HCT116 (cell line): ENCODE results near the gene ENPP5. TPM values are rescaled to one million over a fixed set of nuclear protein-coding genes. Genes with fewer than 3 reads are reported as not detected.

Experiments used
- ATAC-seq: fragments of 200-7000 bp; cut with Tn5 transposase; 2 replicates; pipeline ENCODE4 v1.9.1; 2020; ENCODE audit warnings: mild to moderate bottlenecking, moderate library complexity
- BruUV-seq: library from RNA; stranded (reverse); fragments of 400-500 nt; replicated peaks from 2 replicates; lab custom pipeline; 2021; lab: Mats Ljungman, UMichigan
- CTCF ChIA-PET: fragments of 300-600 bp; sonication (Branson Sonifier 250); formaldehyde crosslinking; loops from one replicate; lab custom pipeline; 2021; ENCODE audit warnings: antibody characterized with exemption; lab: Charles Lee
- POLR2A ChIA-PET: fragments of 300-600, 350-600 bp; sonication (Branson Sonifier 250); formaldehyde crosslinking; loops from one replicate; lab custom pipeline; 2021; ENCODE audit warnings: antibody characterized with exemption; lab: Charles Lee
- RAD21 ChIA-PET, 2 experiments: fragments of 300-600 bp; sonication (Branson Sonifier 250); formaldehyde crosslinking; loops; one replicate each; lab custom pipeline; 2023; ENCODE audit warnings: low total read pairs in 2 of 2; ENCODE audit not compliant: uncharacterized antibody in 2 of 2, unreplicated experiment in 2 of 2, low non-redundant PET in 1 of 2; lab: Charles Lee
- DNase-seq: peaks from one replicate; pipeline ENCODE4 v3.0.0-alpha.2; 2010; ENCODE audit warnings: low read depth, low spot score
- H2AFZ ChIP-seq: fragments of 200-600 bp; shearing (Covaris generic), sonication (generic); 2 replicates; pipeline ENCODE4 v1.6.1; 2017; ENCODE audit warnings: low read depth, mixed run types, mixed read lengths, antibody characterized with exemption, low read length; ENCODE audit not compliant: poor library complexity, severe bottlenecking
- H3K27ac ChIP-seq: 2 replicates; pipeline ENCODE4 v1.5.1; 2012; ENCODE audit warnings: low read depth, low read length
- H3K27me3 ChIP-seq: fragments of 200-600 bp; sonication (generic); 2 replicates; pipeline ENCODE4 v1.6.1; 2016; ENCODE audit warnings: mixed run types, low read length, mixed read lengths; ENCODE audit not compliant: insufficient read depth
- H3K36me3 ChIP-seq, 2 experiments: fragments of 200-500 bp in 1 of 2; fragments of 200-600 bp in 1 of 2; sonication (Bioruptor generic) in 1 of 2; sonication (generic) in 1 of 2; 2 replicates each; pipeline versions ENCODE4 v1.5.1 to v1.6.1; 2014 to 2016; ENCODE audit warnings: low read length in 2 of 2, inconsistent platforms in 1 of 2, mixed read lengths in 1 of 2, mixed run types in 1 of 2; ENCODE audit not compliant: insufficient read depth in 2 of 2, control insufficient read depth in 1 of 2
- H3K4me1 ChIP-seq, 2 experiments: fragments of 200-600 bp in 1 of 2; sonication (generic) in 1 of 2; 2 replicates each; pipeline versions ENCODE4 v1.5.1 to v1.6.1; 2012 to 2017; ENCODE audit warnings: low read length in 2 of 2, inconsistent platforms in 1 of 2, mild to moderate bottlenecking in 1 of 2, mixed read lengths in 1 of 2, mixed run types in 1 of 2, moderate library complexity in 1 of 2; ENCODE audit not compliant: insufficient read depth in 2 of 2, control insufficient read depth in 1 of 2
- H3K4me2 ChIP-seq: fragments of 200-600 bp; sonication (generic); 2 replicates; pipeline ENCODE4 v1.6.1; 2017; ENCODE audit warnings: mixed run types, low read length, mixed read lengths
- H3K4me3 ChIP-seq, 2 experiments: fragments of 200-600 bp in 1 of 2; sonication (generic) in 1 of 2; replicated peaks in 1 of 2; 2 replicates each; pipeline ENCODE4 v1.5.1; 2011 to 2016; ENCODE audit warnings: low read length in 2 of 2, control low read depth in 1 of 2, low read depth in 1 of 2, mild to moderate bottlenecking in 1 of 2, mixed read lengths in 1 of 2, mixed run types in 1 of 2
- H3K79me2 ChIP-seq: fragments of 200-600 bp; sonication (generic); 2 replicates; pipeline ENCODE4 v1.6.1; 2017; ENCODE audit warnings: mild to moderate bottlenecking, mixed run types, low read length, moderate library complexity, mixed read lengths; ENCODE audit not compliant: insufficient read depth
- H3K9ac ChIP-seq: fragments of 200-600 bp; sonication (generic); 2 replicates; pipeline ENCODE4 v1.6.1; 2016; ENCODE audit warnings: low read length, mixed read lengths
- H3K9me2 ChIP-seq: fragments of 200-600 bp; sonication (generic), shearing (Covaris generic); 2 replicates; pipeline ENCODE4 v1.6.1; 2017; ENCODE audit warnings: mixed run types, mild to moderate bottlenecking, moderate library complexity; ENCODE audit not compliant: insufficient read depth
- H3K9me3 ChIP-seq, 2 experiments: fragments of 200-500 bp in 1 of 2; fragments of 200-600 bp in 1 of 2; sonication (Bioruptor generic) in 1 of 2; sonication (generic) in 1 of 2; 2 replicates each; pipeline ENCODE4 v1.6.1; 2014 to 2017; ENCODE audit warnings: low read length in 2 of 2, mixed read lengths in 2 of 2, inconsistent platforms in 1 of 2, low read depth in 1 of 2, mild to moderate bottlenecking in 1 of 2, mixed run types in 1 of 2, moderate library complexity in 1 of 2; ENCODE audit not compliant: control insufficient read depth in 1 of 2, insufficient read depth in 1 of 2
- H4K20me1 ChIP-seq: fragments of 200-600 bp; sonication (generic), shearing (Covaris generic); 2 replicates; pipeline ENCODE4 v1.6.1; 2017; ENCODE audit warnings: mixed run types, mild to moderate bottlenecking, moderate library complexity; ENCODE audit not compliant: insufficient read depth
- CBX3 ChIP-seq: IDR thresholded peaks from 2 replicates; pipeline ENCODE4 v1.6.1; 2012; ENCODE audit warnings: low read depth
- EZH2phosphoT487 ChIP-seq: fragments of 200-600 bp; IDR thresholded peaks from 2 replicates; pipeline ENCODE4 v1.6.1; 2018; ENCODE audit warnings: antibody characterized with exemption, borderline replicate concordance
- FOSL1 ChIP-seq: IDR thresholded peaks from 2 replicates; pipeline ENCODE4 v1.6.1; 2012; ENCODE audit warnings: low read depth
- JUND ChIP-seq: IDR thresholded peaks from 2 replicates; pipeline ENCODE4 v1.6.1; 2012
- POLR2AphosphoS5 ChIP-seq: IDR thresholded peaks from 2 replicates; pipeline ENCODE4 v1.6.1; 2011; ENCODE audit warnings: mild to moderate bottlenecking, low read depth, low read length, moderate library complexity
- RAD21 ChIP-seq: IDR thresholded peaks from 2 replicates; pipeline ENCODE4 v1.6.1; 2012; ENCODE audit warnings: low read depth, mild to moderate bottlenecking
- SP1 ChIP-seq: IDR thresholded peaks from 2 replicates; pipeline ENCODE4 v1.6.1; 2012; ENCODE audit warnings: low read depth
- intact Hi-C: fragments of 100-400 bp; cut with micrococcal nuclease; formaldehyde crosslinking; loops from 2 replicates; pipeline ENCODE4 v1.10.0; 2022
- total RNA-seq: library from RNA; stranded (reverse); gene quantifications from one replicate; pipeline ENCODE4 v1.2.1, GENCODE V29; 2021; ENCODE audit not compliant: unreplicated experiment

ENPP5 gene
- total RNA-seq, 1 experiment from 2014 or later, result 4.5 TPM

DNA sequence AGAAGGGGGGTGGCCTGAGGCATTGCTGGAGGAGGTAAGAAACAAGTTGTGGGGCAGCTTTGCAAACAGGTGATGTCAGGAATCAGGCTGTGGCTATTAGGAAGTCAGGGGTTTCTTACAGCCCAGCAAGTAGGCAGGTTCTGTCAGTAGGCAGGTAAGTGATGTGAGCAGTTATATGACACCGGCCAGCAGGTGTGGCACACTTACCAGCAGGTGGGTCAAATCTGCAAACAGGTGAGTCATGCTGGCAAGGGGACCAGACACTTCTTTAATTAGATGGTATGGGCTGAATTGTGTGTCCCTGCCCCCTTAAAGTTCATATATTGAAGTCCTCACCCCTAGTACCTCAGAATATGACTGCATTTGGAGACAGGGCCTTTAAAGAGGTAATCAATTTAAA, 57.4 kb downstream of the ENPP5 start:
- no peaks in the 10 kb centered on the region for H4K20me1 ChIP-seq
- ATAC-seq, result peak; percentile 93
- peaks cover 11 to 12% of the 10 kb centered on the region in 2 experiments for H3K4me1 ChIP-seq
- ChIA-PET RAD21 (no interaction called here), POLR2A (no interaction called here), CTCF (interaction anchor here (1.5 kb wide), 1 partner anchor 23 kb away, joined by 5 read pairs; no protein-coding TSS in a partner anchor)
- H3K27ac ChIP-seq, result no peak overlapping the region
- no peak overlapping the region for H3K4me3 ChIP-seq
- no peak for DNase-seq
- H3K9ac ChIP-seq, result no peak overlapping the region
- no peaks in the 10 kb centered on the region for H3K36me3 ChIP-seq
- no peaks in the 10 kb centered on the region for H3K27me3 ChIP-seq
- H3K79me2 ChIP-seq, result no peaks in the 10 kb centered on the region
- no peaks in the 10 kb centered on the region for H3K9me3 ChIP-seq
- no peaks in the 10 kb centered on the region for H3K9me2 ChIP-seq
- H2AFZ ChIP-seq, result no peak overlapping the region
- BruUV-seq, result no TSS peak
- no peak for TF ChIP-seq RAD21
- TF ChIP-seq SP1, result peak; percentile 32; the same call in 1 of the 2 replicates
- TF ChIP-seq CBX3, result 0 out of 2 replicates have a peak, but pooled peaks have one; percentile 49
- peak; percentile 59 for TF ChIP-seq JUND
- peak; percentile 27; the same call in 1 of the 2 replicates for TF ChIP-seq POLR2AphosphoS5
- peak; percentile 54; the same call in 1 of the 2 replicates for TF ChIP-seq FOSL1
- TF ChIP-seq EZH2phosphoT487, result no peak
- intact Hi-C loops, result loop anchor here (2.0 kb wide), 1 partner anchor 13 kb away; no protein-coding TSS in a partner anchor
- peak overlapping the region; percentile 32 for H3K4me2 ChIP-seq

Other genes starting within 250 kb of the ENPP5 start
- gene CLIC5, start 155.1 kb downstream of the ENPP5 start, total RNA-seq, result 0.20 TPM
- gene ENPP4, start 41.0 kb downstream of the ENPP5 start, total RNA-seq, result 9.6 TPM